Gastrocnemius medialis (tissue), 4 donors: ENCODE results near the gene KMT5C.

Experiments
- CTCF ChIP-seq, 5 experiments: fragments of 450-650 bp in 3 of 5; fragments of 200-600 bp in 2 of 5; sonication (generic) in 2 of 5; IDR thresholded peaks in 4 of 5; conservative IDR thresholded peaks in 1 of 5; 1 replicate in 4 of 5; 2 replicates in 1 of 5; pipeline ENCODE4 v1.5.1; 2016 to 2019; ENCODE audit warnings: antibody characterized with exemption in 5 of 5, mild to moderate bottlenecking in 3 of 5, moderate library complexity in 3 of 5
- POLR2A ChIP-seq, 2 donors: fragments of 450-650 bp; IDR thresholded peaks; one replicate each; pipeline ENCODE4 v1.6.1; 2017; ENCODE audit warnings: antibody characterized with exemption in 2 of 2, mild to moderate bottlenecking in 2 of 2, moderate library complexity in 2 of 2

DNA sequence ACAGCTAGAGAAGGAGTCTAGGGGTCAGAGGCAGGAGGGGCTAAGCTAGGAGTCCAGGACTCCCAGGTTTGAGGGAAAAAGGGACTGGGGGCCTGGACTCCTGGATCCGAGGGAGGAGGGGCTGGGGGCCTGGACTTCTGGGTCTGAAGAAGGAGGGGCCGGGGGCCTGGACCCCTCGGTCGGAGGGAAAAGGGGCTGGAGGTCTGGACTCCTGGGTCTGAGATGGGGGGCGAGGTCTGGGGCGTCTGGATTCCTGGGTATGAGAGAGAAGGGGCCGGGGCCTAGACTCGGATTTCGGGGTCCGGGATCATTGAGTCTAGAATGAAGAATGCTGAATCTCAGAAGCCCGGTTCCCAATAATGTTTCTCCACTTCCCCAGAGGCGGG, 37.4 kb upstream of the KMT5C start:
- TF ChIP-seq CTCF (IDR thresholded peaks at IDR 0.05 in 4 of 5, conservative IDR thresholded peaks at IDR 0.05 in 1 of 5) (no peak), POLR2A (IDR thresholded peaks at IDR 0.05) (no peak)
